ENCODE results near the gene NRXN3.

GRCh38 chr14:79074510-79074909, 904.3 kb downstream of the NRXN3 start:
- TF ChIP-seq, protein P1, sequence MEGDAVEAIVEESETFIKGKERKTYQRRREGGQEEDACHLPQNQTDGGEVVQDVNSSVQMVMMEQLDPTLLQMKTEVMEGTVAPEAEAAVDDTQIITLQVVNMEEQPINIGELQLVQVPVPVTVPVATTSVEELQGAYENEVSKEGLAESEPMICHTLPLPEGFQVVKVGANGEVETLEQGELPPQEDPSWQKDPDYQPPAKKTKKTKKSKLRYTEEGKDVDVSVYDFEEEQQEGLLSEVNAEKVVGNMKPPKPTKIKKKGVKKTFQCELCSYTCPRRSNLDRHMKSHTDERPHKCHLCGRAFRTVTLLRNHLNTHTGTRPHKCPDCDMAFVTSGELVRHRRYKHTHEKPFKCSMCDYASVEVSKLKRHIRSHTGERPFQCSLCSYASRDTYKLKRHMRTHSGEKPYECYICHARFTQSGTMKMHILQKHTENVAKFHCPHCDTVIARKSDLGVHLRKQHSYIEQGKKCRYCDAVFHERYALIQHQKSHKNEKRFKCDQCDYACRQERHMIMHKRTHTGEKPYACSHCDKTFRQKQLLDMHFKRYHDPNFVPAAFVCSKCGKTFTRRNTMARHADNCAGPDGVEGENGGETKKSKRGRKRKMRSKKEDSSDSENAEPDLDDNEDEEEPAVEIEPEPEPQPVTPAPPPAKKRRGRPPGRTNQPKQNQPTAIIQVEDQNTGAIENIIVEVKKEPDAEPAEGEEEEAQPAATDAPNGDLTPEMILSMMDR (conservative IDR thresholded peaks at IDR 0.05; ENCODE audit: low read length) = no peak
- TF ChIP-seq EZH2phosphoT487 (IDR thresholded peaks at IDR 0.05; ENCODE audit: borderline replicate concordance, low read depth, low read length) = no peak
